Neutrophil (primary cell): ENCODE measurements around the gene TRMU.

ENCODE experiments used
- H3K27ac ChIP-seq: fragments of 200-600 bp; sonication (generic); 2 replicates; pipeline ENCODE4 v1.5.1; 2016; ENCODE audit warnings: mild to moderate bottlenecking, moderate library complexity
- H3K27me3 ChIP-seq: fragments of 200-600 bp; sonication (generic); 2 replicates; pipeline ENCODE4 v1.6.0; 2016; ENCODE audit warnings: mild to moderate bottlenecking
- H3K36me3 ChIP-seq: fragments of 200-600 bp; sonication (generic); 2 replicates; pipeline ENCODE4 v1.5.1; 2017
- H3K4me1 ChIP-seq, 2 experiments: fragments of 200-600 bp in 1 of 2; sonication (generic) in 1 of 2; 1 replicate in 1 of 2; 2 replicates in 1 of 2; pipeline versions ENCODE4 v1.5.1 to v1.6.1; 2013 to 2016; ENCODE audit warnings: low read depth in 1 of 2, low read length in 1 of 2, mild to moderate bottlenecking in 1 of 2, moderate library complexity in 1 of 2; ENCODE audit not compliant: control insufficient read depth in 1 of 2, insufficient read depth in 1 of 2
- H3K4me3 ChIP-seq, 2 experiments: fragments of 200-600 bp in 1 of 2; sonication (generic) in 1 of 2; 1 replicate in 1 of 2; 2 replicates in 1 of 2; pipeline ENCODE4 v1.5.1; 2013 to 2016; ENCODE audit warnings: low read depth in 1 of 2, low read length in 1 of 2, mild to moderate bottlenecking in 1 of 2, moderate library complexity in 1 of 2
- H3K9me3 ChIP-seq: fragments of 200-600 bp; sonication (generic); 2 replicates; pipeline ENCODE4 v1.5.1; 2016
- TF ChIP-seq, protein P1 (sequence below): fragments of 200-600 bp; sonication (generic); IDR thresholded peaks from 2 replicates; pipeline ENCODE4 v1.5.1; 2016; ENCODE audit warnings: antibody characterized with exemption

TRMU gene

DNA sequence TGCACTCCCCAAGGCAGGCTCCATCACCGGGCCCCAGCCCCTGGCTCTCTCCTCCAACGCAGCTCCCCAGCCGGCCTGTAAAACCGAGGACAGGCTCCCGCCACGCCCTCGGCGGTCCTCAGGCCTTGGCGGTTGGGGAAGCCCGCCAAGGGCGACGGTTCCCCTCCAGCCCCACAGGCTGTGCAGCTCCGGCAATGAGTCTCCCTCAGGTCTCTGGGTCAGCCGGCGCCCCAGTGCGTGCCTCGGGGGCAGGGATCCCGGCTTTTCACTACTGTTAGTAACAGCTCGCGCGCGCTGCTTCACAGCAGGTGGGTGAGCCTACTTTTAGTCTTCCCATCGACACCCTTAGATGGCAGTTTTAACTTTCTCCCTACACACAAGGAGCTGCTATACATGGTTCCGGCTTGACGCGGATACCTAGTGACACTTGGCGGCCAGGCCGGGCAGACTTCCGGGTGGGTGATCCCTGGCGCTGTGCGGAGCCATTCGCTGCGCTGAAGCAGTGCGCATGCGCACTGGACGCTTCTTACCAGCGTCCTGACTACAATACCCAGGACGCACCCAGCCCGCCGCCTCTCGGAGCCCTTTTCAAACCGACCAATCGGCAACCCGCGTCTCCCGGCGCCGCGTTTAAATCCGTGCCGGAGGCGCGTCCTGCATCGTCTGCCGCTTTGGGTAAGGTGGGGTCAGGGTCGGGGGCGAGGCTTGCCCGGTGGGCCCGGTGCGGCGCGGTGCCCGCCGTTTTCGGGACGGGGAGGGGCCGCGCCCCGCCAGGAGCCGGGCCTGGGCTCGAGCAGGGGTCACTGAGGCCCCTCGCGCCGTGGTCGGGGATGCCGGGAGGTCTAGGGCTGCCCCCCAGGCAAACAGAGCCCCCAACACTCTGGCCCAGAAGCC, 39.0 kb upstream of the TRMU start, which contains the start of gene GTSE1:
GTSE1 (plus strand) TSS at position 614 of the 894 bp plus-strand sequence. CDS start 531 bp downstream, outside the sequence.
- peaks cover 34% of the 10 kb centered on the region for H3K36me3 ChIP-seq
- peak within 1 kb of the TSS; percentile 65 to 88 for H3K4me3 ChIP-seq
- TF ChIP-seq, protein P1, sequence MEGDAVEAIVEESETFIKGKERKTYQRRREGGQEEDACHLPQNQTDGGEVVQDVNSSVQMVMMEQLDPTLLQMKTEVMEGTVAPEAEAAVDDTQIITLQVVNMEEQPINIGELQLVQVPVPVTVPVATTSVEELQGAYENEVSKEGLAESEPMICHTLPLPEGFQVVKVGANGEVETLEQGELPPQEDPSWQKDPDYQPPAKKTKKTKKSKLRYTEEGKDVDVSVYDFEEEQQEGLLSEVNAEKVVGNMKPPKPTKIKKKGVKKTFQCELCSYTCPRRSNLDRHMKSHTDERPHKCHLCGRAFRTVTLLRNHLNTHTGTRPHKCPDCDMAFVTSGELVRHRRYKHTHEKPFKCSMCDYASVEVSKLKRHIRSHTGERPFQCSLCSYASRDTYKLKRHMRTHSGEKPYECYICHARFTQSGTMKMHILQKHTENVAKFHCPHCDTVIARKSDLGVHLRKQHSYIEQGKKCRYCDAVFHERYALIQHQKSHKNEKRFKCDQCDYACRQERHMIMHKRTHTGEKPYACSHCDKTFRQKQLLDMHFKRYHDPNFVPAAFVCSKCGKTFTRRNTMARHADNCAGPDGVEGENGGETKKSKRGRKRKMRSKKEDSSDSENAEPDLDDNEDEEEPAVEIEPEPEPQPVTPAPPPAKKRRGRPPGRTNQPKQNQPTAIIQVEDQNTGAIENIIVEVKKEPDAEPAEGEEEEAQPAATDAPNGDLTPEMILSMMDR: no peak
- peak within 1 kb of the TSS; percentile 92 for H3K27ac ChIP-seq
- H3K9me3 ChIP-seq: no peaks in the 10 kb centered on the region
- H3K4me1 ChIP-seq: peaks cover 23 to 25% of the 10 kb centered on the region in 2 experiments
- no peaks in the 10 kb centered on the region for H3K27me3 ChIP-seq

- Histone ChIP-seq H3K4me3 (peak overlapping the region; percentile 65 to 88), H3K36me3 (peaks cover 28% of the 10 kb centered on the region), H3K27ac (peak overlapping the region; percentile 92), H3K4me1 (peaks cover 23 to 25% of the 10 kb centered on the region in 2 experiments), H3K27me3 (no peaks in the 10 kb centered on the region), H3K9me3 (no peaks in the 10 kb centered on the region)
- TF ChIP-seq, protein P1: no peak
Observed at GRCh38 chr22:46297151-46297812, 38.2 kb upstream of the TRMU start.

DNA sequence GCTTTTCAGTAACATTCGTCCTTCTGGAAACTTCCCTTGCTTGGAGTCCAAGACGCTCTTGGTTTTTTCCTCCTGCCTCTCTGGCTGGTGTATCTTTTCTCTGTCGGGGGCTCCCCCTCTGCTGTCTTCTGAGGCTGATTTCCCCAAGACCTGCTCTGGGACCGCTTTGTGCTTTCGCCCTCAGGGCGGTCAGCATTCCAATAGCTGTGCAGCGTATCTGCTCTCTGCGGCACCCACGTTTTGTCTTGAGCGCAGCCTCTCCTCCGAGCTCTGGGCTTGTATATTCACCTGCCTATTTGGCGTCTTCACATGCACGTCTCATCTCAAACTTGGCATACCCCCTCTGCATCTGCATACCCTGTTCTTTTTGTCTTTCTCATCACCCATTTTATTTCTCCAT, 36.4 kb upstream of the TRMU start:
- Histone ChIP-seq H3K27me3 (no peaks in the 10 kb centered on the region), H3K27ac (no peak overlapping the region), H3K9me3 (no peaks in the 10 kb centered on the region), H3K4me1 (peaks cover 23 to 25% of the 10 kb centered on the region in 2 experiments), H3K36me3 (peaks cover 15% of the 10 kb centered on the region), H3K4me3 (no peak overlapping the region)
- TF ChIP-seq, protein P1: no peak

GRCh38 chr22:46300491-46300890, 35.0 kb upstream of the TRMU start:
- Histone ChIP-seq H3K4me1 (peaks cover 17 to 18% of the 10 kb centered on the region in 2 experiments), H3K36me3 (peaks cover 24% of the 10 kb centered on the region), H3K9me3 (no peaks in the 10 kb centered on the region), H3K27me3 (no peaks in the 10 kb centered on the region), H3K27ac (no peak overlapping the region), H3K4me3 (no peak overlapping the region)
- TF ChIP-seq, protein P1: no peak

- no peaks in the 10 kb centered on the region for H3K9me3 ChIP-seq
- H3K4me3 ChIP-seq: no peak overlapping the region
- no peaks in the 10 kb centered on the region for H3K27me3 ChIP-seq
- no peak overlapping the region for H3K27ac ChIP-seq
- peaks cover 30% of the 10 kb centered on the region for H3K36me3 ChIP-seq
- TF ChIP-seq, protein P1: no peak
- H3K4me1 ChIP-seq: peaks cover 0 to 11% of the 10 kb centered on the region in 2 experiments
Observed at GRCh38 chr22:46303347-46303965, 32.1 kb upstream of the TRMU start.
